RWPE1 (cell line): ENCODE measurements around the gene DSC3.

Source experiments
- CTCF ChIA-PET: fragments of 350-600 bp; sonication (Branson Sonifier 250); formaldehyde crosslinking; extraction: SDS; loops from one replicate; lab custom pipeline; 2021; lab: Yijun Ruan, JAX
- POLR2A ChIA-PET: fragments of 400-600 bp; formaldehyde crosslinking; extraction: SDS; loops from one replicate; lab custom pipeline; 2020; ENCODE audit warnings: antibody characterized with exemption; ENCODE audit not compliant: low non-redundant PET; lab: Yijun Ruan, JAX
- DNase-seq: peaks from one replicate; pipeline ENCODE4 v3.0.0; 2012; ENCODE audit warnings: low spot score
- H3K27ac ChIP-seq: fragments of 450-650 bp; 2 replicates; pipeline ENCODE4 v1.5.1; 2017
- TF ChIP-seq, protein P1 (sequence below): fragments of 450-650 bp; conservative IDR thresholded peaks from 2 replicates; pipeline ENCODE4 v1.5.1; 2017; ENCODE audit warnings: low read depth, mild to moderate bottlenecking

Gene DSC3

DNA sequence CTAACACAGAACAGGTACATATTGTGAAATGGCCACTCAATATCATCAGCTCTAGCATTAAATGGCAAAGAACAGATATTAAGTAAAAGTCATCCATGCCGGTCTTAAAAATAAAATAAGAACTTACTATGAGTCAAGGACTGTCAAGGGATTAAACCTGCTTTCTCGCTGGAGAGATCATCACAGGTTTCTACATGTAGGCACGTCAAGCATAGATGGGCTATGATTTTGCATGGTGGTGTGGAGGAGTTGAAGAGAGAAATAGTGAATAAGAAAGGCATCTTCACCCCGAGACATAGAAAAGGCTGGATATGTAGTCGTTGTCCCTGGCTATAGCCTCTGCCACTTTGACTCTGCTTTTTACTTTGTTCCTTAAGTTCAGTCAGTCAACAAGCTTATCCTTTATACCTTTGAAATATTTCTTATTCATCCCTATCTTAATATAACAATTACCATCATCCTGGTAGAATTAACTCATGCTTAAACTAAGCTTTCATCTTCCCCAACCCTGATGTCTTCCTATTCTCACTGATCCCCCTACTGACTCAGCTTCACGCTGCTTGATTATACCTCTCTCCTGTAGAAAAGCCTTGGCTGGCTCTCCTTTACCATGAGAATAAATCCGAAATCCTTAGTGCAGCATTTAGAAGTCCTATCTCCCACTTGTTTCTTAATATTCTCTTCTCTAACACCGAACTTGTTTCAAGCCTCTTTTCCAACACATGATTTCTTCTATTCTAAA lies 42.5 kb downstream of the DSC3 start:
- CTCF ChIA-PET = no interaction called here
- DNase-seq = no peak
- POLR2A ChIA-PET = no interaction called here
- TF ChIP-seq, protein P1, sequence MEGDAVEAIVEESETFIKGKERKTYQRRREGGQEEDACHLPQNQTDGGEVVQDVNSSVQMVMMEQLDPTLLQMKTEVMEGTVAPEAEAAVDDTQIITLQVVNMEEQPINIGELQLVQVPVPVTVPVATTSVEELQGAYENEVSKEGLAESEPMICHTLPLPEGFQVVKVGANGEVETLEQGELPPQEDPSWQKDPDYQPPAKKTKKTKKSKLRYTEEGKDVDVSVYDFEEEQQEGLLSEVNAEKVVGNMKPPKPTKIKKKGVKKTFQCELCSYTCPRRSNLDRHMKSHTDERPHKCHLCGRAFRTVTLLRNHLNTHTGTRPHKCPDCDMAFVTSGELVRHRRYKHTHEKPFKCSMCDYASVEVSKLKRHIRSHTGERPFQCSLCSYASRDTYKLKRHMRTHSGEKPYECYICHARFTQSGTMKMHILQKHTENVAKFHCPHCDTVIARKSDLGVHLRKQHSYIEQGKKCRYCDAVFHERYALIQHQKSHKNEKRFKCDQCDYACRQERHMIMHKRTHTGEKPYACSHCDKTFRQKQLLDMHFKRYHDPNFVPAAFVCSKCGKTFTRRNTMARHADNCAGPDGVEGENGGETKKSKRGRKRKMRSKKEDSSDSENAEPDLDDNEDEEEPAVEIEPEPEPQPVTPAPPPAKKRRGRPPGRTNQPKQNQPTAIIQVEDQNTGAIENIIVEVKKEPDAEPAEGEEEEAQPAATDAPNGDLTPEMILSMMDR = no peak
- H3K27ac ChIP-seq = no peak overlapping the region

DNA sequence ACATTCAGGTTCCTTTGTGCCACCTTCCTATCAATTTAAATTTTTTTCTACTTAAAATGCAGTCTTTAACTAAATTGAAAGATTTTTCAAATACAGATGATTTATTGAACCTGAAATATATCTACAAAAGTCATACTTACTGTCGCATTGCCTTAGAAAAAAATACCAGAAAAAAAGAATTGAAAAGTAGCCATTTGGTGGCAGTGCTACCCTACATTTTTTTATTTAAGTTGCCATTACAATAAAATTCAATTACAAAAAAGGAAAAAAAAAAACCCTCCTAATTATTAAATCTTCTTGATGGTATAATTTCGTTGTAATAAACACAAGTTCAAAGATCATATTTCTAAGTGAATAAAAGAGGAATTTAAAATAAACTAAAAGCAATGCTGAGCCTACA lies 43.4 kb downstream of the DSC3 start:
- no peak for DNase-seq
- CTCF ChIA-PET = no interaction called here
- no peak overlapping the region for H3K27ac ChIP-seq
- POLR2A ChIA-PET = no interaction called here
- TF ChIP-seq, protein P1 = no peak

DNA sequence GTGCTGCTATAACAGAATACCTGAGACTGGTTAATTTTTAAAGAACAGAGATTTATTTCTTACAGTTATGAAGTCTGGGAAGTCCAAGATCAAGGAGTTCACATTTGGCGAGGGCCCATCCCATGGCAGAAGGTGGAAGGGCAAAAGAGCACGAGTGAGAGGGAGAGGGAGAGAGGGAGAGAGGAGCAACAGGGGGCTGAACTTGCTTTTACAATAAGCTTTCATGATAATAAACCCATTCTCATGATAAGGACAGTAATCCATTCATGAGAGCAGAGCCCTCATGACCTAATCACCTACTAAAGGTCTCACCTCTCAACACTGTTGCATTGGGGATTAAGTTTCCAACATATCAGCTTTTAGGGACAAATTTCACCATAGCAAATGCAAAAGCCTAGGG lies 45.3 kb downstream of the DSC3 start:
- H3K27ac ChIP-seq = no peak overlapping the region
- no peak for DNase-seq
- CTCF ChIA-PET = interaction anchor here (0.6 kb wide), 1 partner anchor 13 kb away, joined by 5 read pairs; no protein-coding TSS in a partner anchor
- TF ChIP-seq, protein P1 = no peak
- POLR2A ChIA-PET = no interaction called here

DNA sequence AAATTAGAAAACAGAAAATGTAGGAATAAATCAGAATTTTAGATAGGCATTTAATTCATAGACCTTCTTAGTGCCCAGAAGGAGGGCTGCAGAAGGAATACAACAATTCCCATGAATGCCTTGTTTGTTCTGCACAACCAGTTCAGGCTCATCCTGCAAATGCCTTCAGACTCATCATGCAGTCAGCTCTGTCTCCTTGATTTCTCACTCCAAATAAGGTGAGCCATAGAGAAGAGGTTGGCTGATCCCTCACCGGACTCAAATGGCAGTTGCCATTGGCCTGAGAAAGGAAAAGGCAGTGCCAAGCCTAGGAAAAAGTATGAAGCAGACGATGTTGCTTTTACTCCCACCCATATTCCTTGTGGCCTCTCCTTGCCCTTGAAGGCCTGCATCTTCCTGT lies 50.3 kb downstream of the DSC3 start:
- TF ChIP-seq, protein P1 = no peak
- H3K27ac ChIP-seq = no peak overlapping the region
- CTCF ChIA-PET = no interaction called here
- peak; percentile 15 for DNase-seq
- POLR2A ChIA-PET = no interaction called here

GRCh38 chr18:30991397-30991796 lies 51.1 kb downstream of the DSC3 start:
- TF ChIP-seq, protein P1 = no peak
- CTCF ChIA-PET = no interaction called here

DNA sequence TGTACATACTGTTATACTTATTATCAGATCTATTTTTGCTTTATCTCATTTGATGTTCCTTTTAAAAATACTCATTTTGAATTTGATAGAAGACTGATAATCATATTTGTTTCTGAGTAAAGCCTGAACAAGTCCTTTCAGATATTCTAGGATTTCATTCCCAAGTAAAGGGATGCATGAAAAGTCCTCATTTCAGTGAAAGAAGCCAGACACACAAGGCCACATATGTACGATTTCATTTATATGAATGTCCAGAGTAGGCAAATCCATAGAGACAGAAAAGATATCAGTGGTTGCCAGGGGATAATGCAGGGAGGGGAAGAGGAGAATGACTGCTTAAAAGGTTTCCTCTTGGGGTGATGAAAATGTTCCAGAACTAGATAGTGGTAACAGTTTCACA lies 53.4 kb downstream of the DSC3 start:
- POLR2A ChIA-PET = no interaction called here
- H3K27ac ChIP-seq = no peak overlapping the region
- CTCF ChIA-PET = no interaction called here
- no peak for DNase-seq
- TF ChIP-seq, protein P1 = no peak

More at GRCh38 chr18:30991397-30991796, 51.1 kb downstream of the DSC3 start:
- no peak overlapping the region for H3K27ac ChIP-seq
- POLR2A ChIA-PET = no interaction called here
- no peak for DNase-seq
